Ishikawa (cell line): ENCODE measurements around the gene URB2.

Experiments used
- CEBPB ChIP-seq: IDR thresholded peaks from 2 replicates; pipeline ENCODE4 v1.6.1; 2012
- CREB1 ChIP-seq: IDR thresholded peaks from 2 replicates; pipeline ENCODE4 v1.6.1; 2012; ENCODE audit warnings: low read depth
- EGR1 ChIP-seq: IDR thresholded peaks from 2 replicates; pipeline ENCODE4 v1.6.1; 2012
- EP300 ChIP-seq: IDR thresholded peaks from 2 replicates; pipeline ENCODE4 v1.6.1; 2012; ENCODE audit warnings: borderline replicate concordance
- FOXM1 ChIP-seq: IDR thresholded peaks from 2 replicates; pipeline ENCODE4 v1.6.1; 2012; ENCODE audit warnings: low read depth, borderline replicate concordance
- MAX ChIP-seq: IDR thresholded peaks from 2 replicates; pipeline ENCODE4 v1.6.1; 2012
- NFIC ChIP-seq: IDR thresholded peaks from 2 replicates; pipeline ENCODE4 v1.6.1; 2012
- RAD21 ChIP-seq: IDR thresholded peaks from 2 replicates; pipeline ENCODE4 v1.6.1; 2012; ENCODE audit warnings: low read depth
- REST ChIP-seq: IDR thresholded peaks from 2 replicates; pipeline ENCODE4 v1.6.1; 2012; ENCODE audit warnings: low read depth, mild to moderate bottlenecking
- TAF1 ChIP-seq: IDR thresholded peaks from 2 replicates; pipeline ENCODE4 v1.6.1; 2012; ENCODE audit warnings: low read depth, mild to moderate bottlenecking
- TCF12 ChIP-seq: IDR thresholded peaks from 2 replicates; pipeline ENCODE4 v1.6.1; 2012; ENCODE audit warnings: low read depth
- TEAD4 ChIP-seq: IDR thresholded peaks from 2 replicates; pipeline ENCODE4 v1.6.1; 2012
- USF1 ChIP-seq: IDR thresholded peaks from 2 replicates; pipeline ENCODE4 v1.6.1; 2012
- YY1 ChIP-seq: IDR thresholded peaks from 2 replicates; pipeline ENCODE4 v1.6.1; 2012; ENCODE audit warnings: low read depth
- ZBTB7A ChIP-seq: IDR thresholded peaks from 2 replicates; pipeline ENCODE4 v1.6.1; 2012; ENCODE audit warnings: low read depth

The URB2 gene

GRCh38 chr1:229581485-229581884, 44.6 kb upstream of the URB2 start:
- TF ChIP-seq TEAD4: no peak
- no peak for TF ChIP-seq CEBPB
- no peak for TF ChIP-seq USF1
- no peak for TF ChIP-seq REST
- TF ChIP-seq EP300: no peak
- TF ChIP-seq FOXM1: no peak
- no peak for TF ChIP-seq YY1
- no peak for TF ChIP-seq RAD21
- TF ChIP-seq EGR1: no peak
- no peak for TF ChIP-seq TAF1
- TF ChIP-seq CREB1: no peak

GRCh38 chr1:229582011-229582694, 43.9 kb upstream of the URB2 start:
- no peak for TF ChIP-seq CREB1
- no peak for TF ChIP-seq TCF12
- TF ChIP-seq MAX: no peak
- no peak for TF ChIP-seq ZBTB7A
- TF ChIP-seq NFIC: no peak
- no peak for TF ChIP-seq TEAD4
- no peak for TF ChIP-seq CEBPB

- TF ChIP-seq TAF1 (no peak), MAX (no peak), YY1 (no peak), CREB1 (no peak), FOXM1 (no peak), ZBTB7A (no peak), EGR1 (no peak)
These were observed 43.3 kb upstream of the URB2 start for GRCh38 chr1:229582715-229583114.

- no peak for TF ChIP-seq ZBTB7A
- no peak for TF ChIP-seq CEBPB
- TF ChIP-seq MAX: no peak
- TF ChIP-seq FOXM1: no peak
- no peak for TF ChIP-seq EP300
- no peak for TF ChIP-seq REST
- no peak for TF ChIP-seq CREB1
- TF ChIP-seq TEAD4: no peak
- TF ChIP-seq TAF1: no peak
These were observed 40.7 kb upstream of the URB2 start for GRCh38 chr1:229585338-229585737.

GRCh38 chr1:229590119-229590518, 35.9 kb upstream of the URB2 start:
- no peak for TF ChIP-seq EGR1
- no peak for TF ChIP-seq CREB1
- TF ChIP-seq MAX: no peak
- TF ChIP-seq NFIC: no peak
- TF ChIP-seq TEAD4: no peak
- TF ChIP-seq TAF1: no peak
- no peak for TF ChIP-seq USF1
- TF ChIP-seq REST: no peak
- no peak for TF ChIP-seq YY1
- TF ChIP-seq TCF12: no peak
- no peak for TF ChIP-seq EP300
- TF ChIP-seq ZBTB7A: no peak
- no peak for TF ChIP-seq FOXM1
- TF ChIP-seq CEBPB: no peak
- TF ChIP-seq RAD21: no peak
